ENCODE results near the gene CLCN7.

GRCh38 chr16:1465567-1465915 lies 9.3 kb downstream of the CLCN7 start:
- TF ChIP-seq REST (IDR thresholded peaks at IDR 0.05; ENCODE audit: borderline replicate concordance in 1 of 2, low read depth in 1 of 2, low read length in 2 of 2) (no peak), ZBTB7A (CRISPR knock-in tag; IDR thresholded peaks at IDR 0.05) (no peak), ZC3H4 (CRISPR knock-in tag; IDR thresholded peaks at IDR 0.05; ENCODE audit: borderline replicate concordance) (no peak), HDAC1 (CRISPR knock-in tag; IDR thresholded peaks at IDR 0.05) (no peak), HMGXB4 (CRISPR knock-in tag; IDR thresholded peaks at IDR 0.05; ENCODE audit: borderline replicate concordance in 1 of 2, low read depth in 1 of 2) (no peak), ZBTB26 (CRISPR knock-in tag; IDR thresholded peaks at IDR 0.05; ENCODE audit: borderline replicate concordance) (no peak), RBM39 (IDR thresholded peaks at IDR 0.05; ENCODE audit: low read depth, low read length, poor library complexity, severe bottlenecking) (no peak), ZNF3 (CRISPR knock-in tag; IDR thresholded peaks at IDR 0.05) (no peak), ATAD3A (CRISPR knock-in tag; IDR thresholded peaks at IDR 0.05) (no peak)
- TF ChIP-seq, protein P1, sequence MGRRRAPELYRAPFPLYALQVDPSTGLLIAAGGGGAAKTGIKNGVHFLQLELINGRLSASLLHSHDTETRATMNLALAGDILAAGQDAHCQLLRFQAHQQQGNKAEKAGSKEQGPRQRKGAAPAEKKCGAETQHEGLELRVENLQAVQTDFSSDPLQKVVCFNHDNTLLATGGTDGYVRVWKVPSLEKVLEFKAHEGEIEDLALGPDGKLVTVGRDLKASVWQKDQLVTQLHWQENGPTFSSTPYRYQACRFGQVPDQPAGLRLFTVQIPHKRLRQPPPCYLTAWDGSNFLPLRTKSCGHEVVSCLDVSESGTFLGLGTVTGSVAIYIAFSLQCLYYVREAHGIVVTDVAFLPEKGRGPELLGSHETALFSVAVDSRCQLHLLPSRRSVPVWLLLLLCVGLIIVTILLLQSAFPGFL (CRISPR knock-in tag; IDR thresholded peaks at IDR 0.05): no peak
